ENCODE measurements around the gene CYP26B1. TPM values are rescaled to one million over a fixed set of nuclear protein-coding genes. Genes with fewer than 3 reads are reported as not detected.

CYP26B1 gene
- total RNA-seq, 1 experiment from 2014 or later, result 0.42 TPM

DNA sequence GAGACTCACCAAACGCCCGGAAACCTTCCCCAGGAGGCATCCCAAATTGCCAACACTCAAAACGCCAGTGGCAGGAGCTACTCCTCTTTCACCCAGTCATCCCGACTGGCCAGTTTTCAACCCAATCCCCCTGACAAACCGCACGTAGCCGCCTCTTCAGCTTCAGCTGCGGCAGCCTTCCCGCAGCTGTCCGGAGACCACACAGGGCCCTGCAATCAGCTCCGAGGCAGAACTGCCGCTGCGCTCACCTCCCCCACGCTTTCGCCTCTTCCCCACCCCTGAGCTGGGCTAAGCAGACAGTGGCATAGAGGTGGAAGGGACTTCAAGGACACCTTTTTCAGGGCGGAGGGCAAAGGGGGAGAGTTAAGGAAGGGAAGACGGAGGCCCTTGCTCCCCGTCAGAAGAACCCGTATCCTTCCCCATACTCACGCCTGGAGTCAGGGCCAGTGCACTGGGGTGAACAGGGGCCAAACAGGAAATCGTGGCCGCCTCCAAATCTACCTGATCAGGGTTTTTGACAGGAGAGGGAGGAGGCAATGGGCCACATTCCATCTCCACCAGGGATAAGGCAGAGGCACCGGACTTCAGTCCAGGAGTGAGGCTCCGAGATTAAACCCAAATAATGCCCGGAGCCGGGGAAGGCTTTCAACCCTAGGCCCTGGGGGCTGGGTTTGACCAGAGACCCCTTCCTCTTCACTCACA, 16.9 kb downstream of the CYP26B1 start (continued):
- TF ChIP-seq, protein P1, sequence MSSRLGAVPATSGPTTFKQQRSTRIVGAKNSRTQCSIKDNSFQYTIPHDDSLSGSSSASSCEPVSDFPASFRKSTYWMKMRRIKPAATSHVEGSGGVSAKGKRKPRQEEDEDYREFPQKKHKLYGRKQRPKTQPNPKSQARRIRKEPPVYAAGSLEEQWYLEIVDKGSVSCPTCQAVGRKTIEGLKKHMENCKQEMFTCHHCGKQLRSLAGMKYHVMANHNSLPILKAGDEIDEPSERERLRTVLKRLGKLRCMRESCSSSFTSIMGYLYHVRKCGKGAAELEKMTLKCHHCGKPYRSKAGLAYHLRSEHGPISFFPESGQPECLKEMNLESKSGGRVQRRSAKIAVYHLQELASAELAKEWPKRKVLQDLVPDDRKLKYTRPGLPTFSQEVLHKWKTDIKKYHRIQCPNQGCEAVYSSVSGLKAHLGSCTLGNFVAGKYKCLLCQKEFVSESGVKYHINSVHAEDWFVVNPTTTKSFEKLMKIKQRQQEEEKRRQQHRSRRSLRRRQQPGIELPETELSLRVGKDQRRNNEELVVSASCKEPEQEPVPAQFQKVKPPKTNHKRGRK (CRISPR knock-in tag; IDR thresholded peaks at IDR 0.05; ENCODE audit: borderline replicate concordance), result no peak

DNA sequence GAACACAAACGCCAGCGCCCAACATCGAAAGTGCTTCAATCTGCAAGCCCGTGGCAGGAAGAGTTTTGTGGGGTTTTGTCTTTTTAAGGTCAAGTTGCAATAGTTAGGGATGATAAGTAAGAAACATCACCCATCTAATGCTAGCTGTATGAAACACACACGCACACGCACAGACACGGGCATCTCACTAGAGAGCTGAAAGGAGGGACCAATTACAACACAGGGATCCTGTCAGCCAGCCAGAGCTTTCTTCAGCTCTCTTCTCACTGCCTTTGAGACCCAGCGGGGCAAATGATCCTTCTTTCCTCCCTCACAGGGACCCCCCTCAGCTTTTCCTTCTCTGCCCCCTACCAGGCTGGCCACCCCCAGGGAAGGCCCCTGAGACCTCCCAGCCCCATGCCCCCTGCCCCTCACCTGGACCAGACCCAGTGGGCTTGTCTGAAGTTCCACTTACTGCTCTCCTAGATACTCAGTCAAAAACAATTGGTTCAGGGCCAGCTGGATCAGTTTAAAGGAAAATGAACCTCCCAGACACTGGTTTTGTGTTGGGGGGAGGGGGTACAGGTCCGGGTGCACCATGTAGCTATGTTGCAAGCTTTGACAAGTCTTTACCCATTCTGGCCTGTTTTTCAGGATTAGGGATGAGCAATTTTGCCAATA, 17.9 kb downstream of the CYP26B1 start:
- TF ChIP-seq ZNF232 (CRISPR knock-in tag; IDR thresholded peaks at IDR 0.05) (no peak), ZNF138 (CRISPR knock-in tag; conservative IDR thresholded peaks at IDR 0.05) (no peak), GTF2I (CRISPR knock-in tag; conservative IDR thresholded peaks at IDR 0.05) (no peak), PRRX2 (CRISPR knock-in tag; IDR thresholded peaks at IDR 0.05) (no peak), ZNF416 (CRISPR knock-in tag; IDR thresholded peaks at IDR 0.05) (no peak), ZNF317 (CRISPR knock-in tag; IDR thresholded peaks at IDR 0.05; ENCODE audit: borderline replicate concordance, low read depth) (no peak), EMX1 (CRISPR knock-in tag; IDR thresholded peaks at IDR 0.05) (no peak), FOXP1 (CRISPR knock-in tag; IDR thresholded peaks at IDR 0.05; ENCODE audit: borderline replicate concordance) (no peak), CREM (CRISPR knock-in tag; IDR thresholded peaks at IDR 0.05) (no peak), JUN (CRISPR knock-in tag; IDR thresholded peaks at IDR 0.05) (no peak), SP1 (CRISPR knock-in tag; conservative IDR thresholded peaks at IDR 0.05) (no peak), NR2C2 (CRISPR knock-in tag; IDR thresholded peaks at IDR 0.05) (no peak), ZNF121 (CRISPR knock-in tag; IDR thresholded peaks at IDR 0.05) (no peak)
- TF ChIP-seq, protein P2, sequence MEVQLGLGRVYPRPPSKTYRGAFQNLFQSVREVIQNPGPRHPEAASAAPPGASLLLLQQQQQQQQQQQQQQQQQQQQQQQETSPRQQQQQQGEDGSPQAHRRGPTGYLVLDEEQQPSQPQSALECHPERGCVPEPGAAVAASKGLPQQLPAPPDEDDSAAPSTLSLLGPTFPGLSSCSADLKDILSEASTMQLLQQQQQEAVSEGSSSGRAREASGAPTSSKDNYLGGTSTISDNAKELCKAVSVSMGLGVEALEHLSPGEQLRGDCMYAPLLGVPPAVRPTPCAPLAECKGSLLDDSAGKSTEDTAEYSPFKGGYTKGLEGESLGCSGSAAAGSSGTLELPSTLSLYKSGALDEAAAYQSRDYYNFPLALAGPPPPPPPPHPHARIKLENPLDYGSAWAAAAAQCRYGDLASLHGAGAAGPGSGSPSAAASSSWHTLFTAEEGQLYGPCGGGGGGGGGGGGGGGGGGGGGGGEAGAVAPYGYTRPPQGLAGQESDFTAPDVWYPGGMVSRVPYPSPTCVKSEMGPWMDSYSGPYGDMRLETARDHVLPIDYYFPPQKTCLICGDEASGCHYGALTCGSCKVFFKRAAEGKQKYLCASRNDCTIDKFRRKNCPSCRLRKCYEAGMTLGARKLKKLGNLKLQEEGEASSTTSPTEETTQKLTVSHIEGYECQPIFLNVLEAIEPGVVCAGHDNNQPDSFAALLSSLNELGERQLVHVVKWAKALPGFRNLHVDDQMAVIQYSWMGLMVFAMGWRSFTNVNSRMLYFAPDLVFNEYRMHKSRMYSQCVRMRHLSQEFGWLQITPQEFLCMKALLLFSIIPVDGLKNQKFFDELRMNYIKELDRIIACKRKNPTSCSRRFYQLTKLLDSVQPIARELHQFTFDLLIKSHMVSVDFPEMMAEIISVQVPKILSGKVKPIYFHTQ (CRISPR knock-in tag; IDR thresholded peaks at IDR 0.05), result no peak
- TF ChIP-seq, protein P3, sequence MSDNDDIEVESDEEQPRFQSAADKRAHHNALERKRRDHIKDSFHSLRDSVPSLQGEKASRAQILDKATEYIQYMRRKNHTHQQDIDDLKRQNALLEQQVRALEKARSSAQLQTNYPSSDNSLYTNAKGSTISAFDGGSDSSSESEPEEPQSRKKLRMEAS (CRISPR knock-in tag; IDR thresholded peaks at IDR 0.05), result no peak
- TF ChIP-seq, protein P4, sequence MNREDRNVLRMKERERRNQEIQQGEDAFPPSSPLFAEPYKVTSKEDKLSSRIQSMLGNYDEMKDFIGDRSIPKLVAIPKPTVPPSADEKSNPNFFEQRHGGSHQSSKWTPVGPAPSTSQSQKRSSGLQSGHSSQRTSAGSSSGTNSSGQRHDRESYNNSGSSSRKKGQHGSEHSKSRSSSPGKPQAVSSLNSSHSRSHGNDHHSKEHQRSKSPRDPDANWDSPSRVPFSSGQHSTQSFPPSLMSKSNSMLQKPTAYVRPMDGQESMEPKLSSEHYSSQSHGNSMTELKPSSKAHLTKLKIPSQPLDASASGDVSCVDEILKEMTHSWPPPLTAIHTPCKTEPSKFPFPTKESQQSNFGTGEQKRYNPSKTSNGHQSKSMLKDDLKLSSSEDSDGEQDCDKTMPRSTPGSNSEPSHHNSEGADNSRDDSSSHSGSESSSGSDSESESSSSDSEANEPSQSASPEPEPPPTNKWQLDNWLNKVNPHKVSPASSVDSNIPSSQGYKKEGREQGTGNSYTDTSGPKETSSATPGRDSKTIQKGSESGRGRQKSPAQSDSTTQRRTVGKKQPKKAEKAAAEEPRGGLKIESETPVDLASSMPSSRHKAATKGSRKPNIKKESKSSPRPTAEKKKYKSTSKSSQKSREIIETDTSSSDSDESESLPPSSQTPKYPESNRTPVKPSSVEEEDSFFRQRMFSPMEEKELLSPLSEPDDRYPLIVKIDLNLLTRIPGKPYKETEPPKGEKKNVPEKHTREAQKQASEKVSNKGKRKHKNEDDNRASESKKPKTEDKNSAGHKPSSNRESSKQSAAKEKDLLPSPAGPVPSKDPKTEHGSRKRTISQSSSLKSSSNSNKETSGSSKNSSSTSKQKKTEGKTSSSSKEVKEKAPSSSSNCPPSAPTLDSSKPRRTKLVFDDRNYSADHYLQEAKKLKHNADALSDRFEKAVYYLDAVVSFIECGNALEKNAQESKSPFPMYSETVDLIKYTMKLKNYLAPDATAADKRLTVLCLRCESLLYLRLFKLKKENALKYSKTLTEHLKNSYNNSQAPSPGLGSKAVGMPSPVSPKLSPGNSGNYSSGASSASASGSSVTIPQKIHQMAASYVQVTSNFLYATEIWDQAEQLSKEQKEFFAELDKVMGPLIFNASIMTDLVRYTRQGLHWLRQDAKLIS (CRISPR knock-in tag; IDR thresholded peaks at IDR 0.05; ENCODE audit: borderline replicate concordance), result no peak
- TF ChIP-seq, protein P5, sequence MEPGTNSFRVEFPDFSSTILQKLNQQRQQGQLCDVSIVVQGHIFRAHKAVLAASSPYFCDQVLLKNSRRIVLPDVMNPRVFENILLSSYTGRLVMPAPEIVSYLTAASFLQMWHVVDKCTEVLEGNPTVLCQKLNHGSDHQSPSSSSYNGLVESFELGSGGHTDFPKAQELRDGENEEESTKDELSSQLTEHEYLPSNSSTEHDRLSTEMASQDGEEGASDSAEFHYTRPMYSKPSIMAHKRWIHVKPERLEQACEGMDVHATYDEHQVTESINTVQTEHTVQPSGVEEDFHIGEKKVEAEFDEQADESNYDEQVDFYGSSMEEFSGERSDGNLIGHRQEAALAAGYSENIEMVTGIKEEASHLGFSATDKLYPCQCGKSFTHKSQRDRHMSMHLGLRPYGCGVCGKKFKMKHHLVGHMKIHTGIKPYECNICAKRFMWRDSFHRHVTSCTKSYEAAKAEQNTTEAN (CRISPR knock-in tag; IDR thresholded peaks at IDR 0.05), result no peak
- TF ChIP-seq, protein P6, sequence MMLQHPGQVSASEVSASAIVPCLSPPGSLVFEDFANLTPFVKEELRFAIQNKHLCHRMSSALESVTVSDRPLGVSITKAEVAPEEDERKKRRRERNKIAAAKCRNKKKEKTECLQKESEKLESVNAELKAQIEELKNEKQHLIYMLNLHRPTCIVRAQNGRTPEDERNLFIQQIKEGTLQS (CRISPR knock-in tag; conservative IDR thresholded peaks at IDR 0.05), result no peak
- TF ChIP-seq, protein P7, sequence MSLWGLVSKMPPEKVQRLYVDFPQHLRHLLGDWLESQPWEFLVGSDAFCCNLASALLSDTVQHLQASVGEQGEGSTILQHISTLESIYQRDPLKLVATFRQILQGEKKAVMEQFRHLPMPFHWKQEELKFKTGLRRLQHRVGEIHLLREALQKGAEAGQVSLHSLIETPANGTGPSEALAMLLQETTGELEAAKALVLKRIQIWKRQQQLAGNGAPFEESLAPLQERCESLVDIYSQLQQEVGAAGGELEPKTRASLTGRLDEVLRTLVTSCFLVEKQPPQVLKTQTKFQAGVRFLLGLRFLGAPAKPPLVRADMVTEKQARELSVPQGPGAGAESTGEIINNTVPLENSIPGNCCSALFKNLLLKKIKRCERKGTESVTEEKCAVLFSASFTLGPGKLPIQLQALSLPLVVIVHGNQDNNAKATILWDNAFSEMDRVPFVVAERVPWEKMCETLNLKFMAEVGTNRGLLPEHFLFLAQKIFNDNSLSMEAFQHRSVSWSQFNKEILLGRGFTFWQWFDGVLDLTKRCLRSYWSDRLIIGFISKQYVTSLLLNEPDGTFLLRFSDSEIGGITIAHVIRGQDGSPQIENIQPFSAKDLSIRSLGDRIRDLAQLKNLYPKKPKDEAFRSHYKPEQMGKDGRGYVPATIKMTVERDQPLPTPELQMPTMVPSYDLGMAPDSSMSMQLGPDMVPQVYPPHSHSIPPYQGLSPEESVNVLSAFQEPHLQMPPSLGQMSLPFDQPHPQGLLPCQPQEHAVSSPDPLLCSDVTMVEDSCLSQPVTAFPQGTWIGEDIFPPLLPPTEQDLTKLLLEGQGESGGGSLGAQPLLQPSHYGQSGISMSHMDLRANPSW (CRISPR knock-in tag; conservative IDR thresholded peaks at IDR 0.05; ENCODE audit: low read depth), result no peak
- DNase-seq (ENCODE audit: low spot score), result no peak
- ChIA-PET CTCF (interaction anchor here (0.5 to 3.9 kb wide), 6 partner anchors 8 to 534 kb away, joined by 3 to 18 read pairs (median 6); no protein-coding TSS in a partner anchor), POLR2A (no interaction called here)
- Mint-ChIP-seq H3K27ac (no peak overlapping the region), H3K4me3 (no peak overlapping the region), H3K36me3 (no peaks in the 10 kb centered on the region), H3K4me1 (peaks cover 23% of the 10 kb centered on the region), H3K9me3 (0 out of 2 replicates have a peak, but pooled peaks cover 3% of the 10 kb centered on the region), H3K27me3 (ENCODE audit: low read depth) (peaks cover 2% of the 10 kb centered on the region; the same call in 1 of the 2 replicates)
- ATAC-seq, result no peak

Data from WTC11 (cell line).